Keratinocyte (primary cell): ENCODE measurements around the gene PIGN. TPM values are rescaled to one million over a fixed set of nuclear protein-coding genes. Genes with fewer than 3 reads are reported as not detected.

Source experiments
- DNase-seq: peaks from one replicate; pipeline ENCODE4 v3.0.0-alpha.2; 2011; ENCODE audit warnings: low read depth, missing footprints, low spot score
- FAIRE-seq: peaks from 2 replicates; lab custom pipeline; 2011; peaks lifted over from hg19 to GRCh38; lab: Jason Lieb, UNC
- H2AFZ ChIP-seq: 2 replicates; pipeline ENCODE4 v1.6.0; 2012; ENCODE audit warnings: low read length, control low read depth, inconsistent platforms; ENCODE audit not compliant: control insufficient read depth
- H3K27ac ChIP-seq: 2 replicates; pipeline ENCODE4 v1.5.1; 2011; ENCODE audit warnings: low read length; ENCODE audit not compliant: control insufficient read depth, insufficient read depth
- H3K27me3 ChIP-seq: 3 replicates; pipeline ENCODE4 v1.6.0; 2011; ENCODE audit warnings: low read length; ENCODE audit not compliant: control insufficient read depth, insufficient read depth; ENCODE audit errors: extremely low read depth
- H3K36me3 ChIP-seq, 2 experiments: 2 replicates in 1 of 2; 3 replicates in 1 of 2; pipeline ENCODE4 v1.5.1; 2011; ENCODE audit warnings: low read length in 2 of 2, mild to moderate bottlenecking in 1 of 2; ENCODE audit not compliant: control insufficient read depth in 2 of 2, insufficient read depth in 2 of 2; ENCODE audit errors: extremely low read depth in 1 of 2
- H3K4me1 ChIP-seq: 3 replicates; pipeline ENCODE4 v1.5.1; 2011; ENCODE audit warnings: low read length; ENCODE audit not compliant: control insufficient read depth, insufficient read depth; ENCODE audit errors: extremely low read depth
- H3K4me2 ChIP-seq: 3 replicates; pipeline ENCODE4 v1.6.0; 2011; ENCODE audit warnings: low read depth, low read length; ENCODE audit not compliant: control insufficient read depth, insufficient read depth; ENCODE audit errors: extremely low read depth
- H3K4me3 ChIP-seq, 3 experiments: fragments of 200-600 bp in 1 of 3; sonication (generic) in 1 of 3; 2 replicates in 2 of 3; 3 replicates in 1 of 3; pipeline ENCODE4 v1.5.1; 2011 to 2016; ENCODE audit warnings: low read length in 3 of 3, mild to moderate bottlenecking in 3 of 3, control low read depth in 2 of 3, inconsistent platforms in 1 of 3, low read depth in 1 of 3, mixed read lengths in 1 of 3, mixed run types in 1 of 3, moderate library complexity in 1 of 3; ENCODE audit not compliant: control insufficient read depth in 2 of 3, insufficient read depth in 2 of 3; ENCODE audit errors: extremely low read depth in 1 of 3
- H3K79me2 ChIP-seq: 2 replicates; pipeline ENCODE4 v1.6.0; 2012; ENCODE audit warnings: low read length; ENCODE audit not compliant: control insufficient read depth, insufficient read depth
- H3K9ac ChIP-seq: 3 replicates; pipeline ENCODE4 v1.6.0; 2011; ENCODE audit warnings: low read length; ENCODE audit not compliant: control insufficient read depth, insufficient read depth; ENCODE audit errors: extremely low read depth
- H3K9me1 ChIP-seq: 3 replicates; pipeline ENCODE4 v1.6.0; 2011; ENCODE audit warnings: low read length; ENCODE audit not compliant: control insufficient read depth, insufficient read depth; ENCODE audit errors: extremely low read depth
- H3K9me3 ChIP-seq: 2 replicates; pipeline ENCODE4 v1.5.1; 2012; ENCODE audit warnings: low read depth, low read length; ENCODE audit not compliant: control insufficient read depth
- H4K20me1 ChIP-seq: 3 replicates; pipeline ENCODE4 v1.6.0; 2011; ENCODE audit warnings: low read length; ENCODE audit not compliant: control insufficient read depth, insufficient read depth; ENCODE audit errors: extremely low read depth
- CTCF ChIP-seq, 3 experiments: IDR thresholded peaks in 1 of 3; conservative IDR thresholded peaks in 1 of 3; optimal IDR thresholded peaks in 1 of 3; 2 replicates in 2 of 3; 3 replicates in 1 of 3; pipeline versions ENCODE3 to v1.5.1; 2011; ENCODE audit warnings: low read length in 3 of 3, mild to moderate bottlenecking in 3 of 3, moderate library complexity in 2 of 3, control low read depth in 1 of 3, inconsistent platforms in 1 of 3; ENCODE audit not compliant: insufficient read depth in 2 of 3; ENCODE audit errors: extremely low read depth in 1 of 3
- EZH2 ChIP-seq: IDR thresholded peaks from one replicate; pipeline ENCODE4 v1.6.1; 2012; ENCODE audit warnings: inconsistent platforms, mild to moderate bottlenecking, low read length, moderate library complexity
- dilution Hi-C: fragments of 300-500 bp; cut with MboI; formaldehyde crosslinking; loops from one replicate; pipeline ENCODE4 v1.7.0; 2020; ENCODE audit warnings: low sequenced_read_pairs; ENCODE audit not compliant: extremely low pct_ligation_motif_present
- polyA plus RNA-seq, 5 experiments: library from polyadenylated mRNA; depleted of rRNA in 3 of 5; stranded (reverse) in 3 of 5; stranded (forward) in 1 of 5; unstranded in 1 of 5; fragments of >200 nt; gene quantifications; 1 replicate in 1 of 5; 2 replicates in 3 of 5; 3 replicates in 1 of 5; pipeline versions ENCODE4 v1.2.1 to v1.2.3, GENCODE V29; 2011 to 2012; ENCODE audit warnings: missing spikeins in 2 of 5, low read depth in 1 of 5, low replicate concordance in 1 of 5

The PIGN gene
- polyA plus RNA-seq, 1 donor (not counting 4 experiments of a cell fraction or from before 2014, with no cell fraction given), result 41.2 TPM

- Histone ChIP-seq H3K27me3 (no peaks in the 10 kb centered on the region), H2AFZ (no peak overlapping the region), H3K4me3 (no peak overlapping the region), H4K20me1 (no peaks in the 10 kb centered on the region), H3K4me1 (no peaks in the 10 kb centered on the region), H3K9ac (no peak overlapping the region), H3K4me2 (no peak overlapping the region), H3K36me3 (no peaks in the 10 kb centered on the region), H3K9me1 (no peaks in the 10 kb centered on the region), H3K79me2 (no peaks in the 10 kb centered on the region), H3K27ac (no peak overlapping the region), H3K9me3 (no peaks in the 10 kb centered on the region)
- TF ChIP-seq EZH2 (no peak), CTCF (optimal IDR thresholded peaks at IDR 0.05 in 1 of 3, IDR thresholded peaks at IDR 0.05 in 1 of 3, conservative IDR thresholded peaks at IDR 0.05 in 1 of 3; ENCODE audit: extremely low read depth in 1 of 3, insufficient read depth in 2 of 3, low read length in 3 of 3) (no peak)
- dilution Hi-C loops, result no loop called here
- DNase-seq (no peak), FAIRE-seq (no peak)
Observed at GRCh38 chr18:62054929-62055498, 131.8 kb downstream of the PIGN start.

GRCh38 chr18:62048279-62048678 is 138.6 kb downstream of the PIGN start:
- no peaks in the 10 kb centered on the region for H3K4me1 ChIP-seq
- TF ChIP-seq EZH2 (no peak), CTCF (optimal IDR thresholded peaks at IDR 0.05 in 1 of 3, IDR thresholded peaks at IDR 0.05 in 1 of 3, conservative IDR thresholded peaks at IDR 0.05 in 1 of 3; ENCODE audit: extremely low read depth in 1 of 3, insufficient read depth in 2 of 3, low read length in 3 of 3) (no peak)
- H3K36me3 ChIP-seq, result no peaks in the 10 kb centered on the region
- no peak overlapping the region for H3K9ac ChIP-seq
- H3K9me1 ChIP-seq, result no peaks in the 10 kb centered on the region
- no peak overlapping the region for H2AFZ ChIP-seq
- dilution Hi-C loops, result no loop called here
- no peaks in the 10 kb centered on the region for H4K20me1 ChIP-seq
- H3K27ac ChIP-seq, result no peak overlapping the region
- H3K79me2 ChIP-seq, result no peaks in the 10 kb centered on the region
- DNase-seq (no peak), FAIRE-seq (no peak)
- H3K9me3 ChIP-seq, result no peaks in the 10 kb centered on the region
- no peaks in the 10 kb centered on the region for H3K27me3 ChIP-seq
- H3K4me2 ChIP-seq, result no peak overlapping the region
- no peak overlapping the region for H3K4me3 ChIP-seq
